MV-4-11 (cell line): ENCODE data around the gene ZC3H11A.
A peak's percentile ranks its signal among the peaks of the same experiment; 100 is the strongest.
"Not testable (repeated sequence)": the region's sequence is repeated elsewhere in the genome, so short reads cannot be mapped to it uniquely, and the experiment has no call there.

Experiments used
- DNase-seq: peaks from one replicate; lab custom pipeline; 2025; lab: John Stamatoyannopoulos, UW

The ZC3H11A gene

GRCh38 chr1:203781962-203782361, 13.5 kb upstream of the ZC3H11A start:
- no peak for DNase-seq

GRCh38 chr1:203789966-203790365, 5.5 kb upstream of the ZC3H11A start:
- DNase-seq, result no peak

- DNase-seq, result no peak
Observed at GRCh38 chr1:203791498-203791897, 3.9 kb upstream of the ZC3H11A start.

- no peak for DNase-seq
Observed at GRCh38 chr1:203792486-203792885, 2.9 kb upstream of the ZC3H11A start.

- DNase-seq, result not testable (repeated sequence)
Observed at GRCh38 chr1:203793561-203793960, 1.9 kb upstream of the ZC3H11A start.

- DNase-seq, result no peak
Observed at GRCh38 chr1:203794764-203795440, 521 bp upstream of the ZC3H11A start.

GRCh38 chr1:203796236-203796605, 798 bp downstream of the ZC3H11A start:
- DNase-seq, result peak; percentile 41

GRCh38 chr1:203797216-203797615, 1.8 kb downstream of the ZC3H11A start:
- DNase-seq, result no peak

GRCh38 chr1:203797948-203798655, 2.7 kb downstream of the ZC3H11A start:
- DNase-seq, result no peak

GRCh38 chr1:203799157-203799556, 3.7 kb downstream of the ZC3H11A start:
- no peak for DNase-seq

- DNase-seq, result no peak
Observed at GRCh38 chr1:203799971-203800370, 4.5 kb downstream of the ZC3H11A start.

GRCh38 chr1:203805689-203806088, 10.3 kb downstream of the ZC3H11A start:
- DNase-seq, result no peak

- DNase-seq, result no peak
Observed at GRCh38 chr1:203807196-203807595, 11.8 kb downstream of the ZC3H11A start.

GRCh38 chr1:203813581-203814341, 18.3 kb downstream of the ZC3H11A start:
- no peak for DNase-seq

GRCh38 chr1:203818399-203818798, 23.0 kb downstream of the ZC3H11A start:
- DNase-seq, result no peak

GRCh38 chr1:203823306-203823705, 27.9 kb downstream of the ZC3H11A start:
- DNase-seq, result no peak

GRCh38 chr1:203826175-203826574, 30.8 kb downstream of the ZC3H11A start:
- DNase-seq, result no peak

- no peak for DNase-seq
Observed at GRCh38 chr1:203828002-203828401, 32.6 kb downstream of the ZC3H11A start.

- DNase-seq, result no peak
Observed at GRCh38 chr1:203828503-203828902, 33.1 kb downstream of the ZC3H11A start.

- DNase-seq, result peak; percentile 75
Observed at GRCh38 chr1:203829247-203829646, 33.8 kb downstream of the ZC3H11A start.

GRCh38 chr1:203835476-203835875, 40.1 kb downstream of the ZC3H11A start:
- DNase-seq, result no peak

GRCh38 chr1:203839081-203839480, 43.7 kb downstream of the ZC3H11A start:
- no peak for DNase-seq

- no peak for DNase-seq
Observed at GRCh38 chr1:203840208-203840808, 44.9 kb downstream of the ZC3H11A start.
